Measurements from ENCODE around the gene KLF12.

- TF ChIP-seq CTCF (conservative IDR thresholded peaks at IDR 0.05; ENCODE audit: low read depth in 2 of 2), result no peak
- TF ChIP-seq CREB1 (CRISPR knock-in tag; IDR thresholded peaks at IDR 0.05; ENCODE audit: low read depth), result no peak
- no peak for TF ChIP-seq POLR2AphosphoS5 (IDR thresholded peaks at IDR 0.05; ENCODE audit: low read depth)
- no peak for TF ChIP-seq REST (IDR thresholded peaks at IDR 0.05; ENCODE audit: unreplicated experiment)
- no peak for TF ChIP-seq EZH2 (IDR thresholded peaks at IDR 0.05; ENCODE audit: low read depth, unreplicated experiment)
- no peak for TF ChIP-seq EZH2phosphoT487 (IDR thresholded peaks at IDR 0.05; ENCODE audit: unreplicated experiment)
Measured at GRCh38 chr13:74118328-74118727, 15.9 kb downstream of the KLF12 start.

All from GM23338 (cell line).